Progenitor cell of endocrine pancreas (in vitro differentiated cells): ENCODE measurements around the gene FSCN2. TPM values are rescaled to one million over a fixed set of nuclear protein-coding genes. Genes with fewer than 3 reads are reported as not detected.
"Not testable (repeated sequence)": the region's sequence is repeated elsewhere in the genome, so short reads cannot be mapped to it uniquely, and the experiment has no call there.

Experiments used
- DNase-seq: peaks from one replicate; pipeline ENCODE4 v3.0.0; 2021; ENCODE audit warnings: low spot score; ENCODE audit not compliant: unreplicated experiment
- H3K27ac Mint-ChIP-seq: 2 replicates; pipeline ENCODE4 v1.8.0; 2021; ENCODE audit warnings: mild to moderate bottlenecking, moderate library complexity, mixed read lengths
- H3K27me3 Mint-ChIP-seq: 2 replicates; pipeline ENCODE4 v1.8.0; 2021; ENCODE audit warnings: mixed read lengths
- H3K36me3 Mint-ChIP-seq: 2 replicates; pipeline ENCODE4 v1.8.0; 2022; ENCODE audit warnings: mixed read lengths; ENCODE audit not compliant: insufficient read depth
- H3K4me1 Mint-ChIP-seq: 2 replicates; pipeline ENCODE4 v1.8.0; 2021; ENCODE audit warnings: low read depth, mixed read lengths
- H3K4me3 Mint-ChIP-seq: 2 replicates; pipeline ENCODE4 v1.8.0; 2021; ENCODE audit warnings: low read depth, mild to moderate bottlenecking, moderate library complexity, mixed read lengths
- H3K9me3 Mint-ChIP-seq: 2 replicates; pipeline ENCODE4 v1.8.0; 2021; ENCODE audit warnings: low read depth, mixed read lengths
- total RNA-seq: library from RNA; stranded (reverse); gene quantifications from 2 replicates; pipeline ENCODE4 v1.2.1, GENCODE V29; 2021
- TF ChIP-seq, protein P1 (sequence below): fragments of 200-600 bp; sonication (generic); IDR thresholded peaks from one replicate; pipeline ENCODE4 v1.5.0; 2021; ENCODE audit warnings: antibody characterized with exemption, mild to moderate bottlenecking; ENCODE audit not compliant: unreplicated experiment

The FSCN2 gene
- total RNA-seq, 1 donor from 2014 or later = 5.3 TPM

DNA sequence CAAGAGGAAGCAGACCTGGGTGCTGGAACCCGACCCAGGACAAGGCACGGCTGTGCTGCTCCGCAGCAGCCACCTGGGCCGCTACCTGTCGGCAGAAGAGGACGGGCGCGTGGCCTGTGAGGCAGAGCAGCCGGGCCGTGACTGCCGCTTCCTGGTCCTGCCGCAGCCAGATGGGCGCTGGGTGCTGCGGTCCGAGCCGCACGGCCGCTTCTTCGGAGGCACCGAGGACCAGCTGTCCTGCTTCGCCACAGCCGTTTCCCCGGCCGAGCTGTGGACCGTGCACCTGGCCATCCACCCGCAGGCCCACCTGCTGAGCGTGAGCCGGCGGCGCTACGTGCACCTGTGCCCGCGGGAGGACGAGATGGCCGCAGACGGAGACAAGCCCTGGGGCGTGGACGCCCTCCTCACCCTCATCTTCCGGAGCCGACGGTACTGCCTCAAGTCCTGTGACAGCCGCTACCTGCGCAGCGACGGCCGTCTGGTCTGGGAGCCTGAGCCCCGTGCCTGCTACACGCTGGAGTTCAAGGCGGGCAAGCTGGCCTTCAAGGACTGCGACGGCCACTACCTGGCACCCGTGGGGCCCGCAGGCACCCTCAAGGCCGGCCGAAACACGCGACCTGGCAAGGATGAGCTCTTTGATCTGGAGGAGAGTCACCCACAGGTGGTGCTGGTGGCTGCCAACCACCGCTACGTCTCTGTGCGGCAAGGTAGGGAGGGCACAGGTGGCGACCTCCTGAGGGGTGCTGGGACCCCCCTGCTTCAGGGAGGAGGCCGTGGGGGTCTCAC lies 667 bp downstream of the FSCN2 start:
- DNase-seq = no peak
- H3K36me3 Mint-ChIP-seq = no peaks in the 10 kb centered on the region
- no peak overlapping the region for H3K27ac Mint-ChIP-seq
- no peaks in the 10 kb centered on the region for H3K9me3 Mint-ChIP-seq
- peaks cover 15% of the 10 kb centered on the region for H3K27me3 Mint-ChIP-seq
- TF ChIP-seq, protein P1, sequence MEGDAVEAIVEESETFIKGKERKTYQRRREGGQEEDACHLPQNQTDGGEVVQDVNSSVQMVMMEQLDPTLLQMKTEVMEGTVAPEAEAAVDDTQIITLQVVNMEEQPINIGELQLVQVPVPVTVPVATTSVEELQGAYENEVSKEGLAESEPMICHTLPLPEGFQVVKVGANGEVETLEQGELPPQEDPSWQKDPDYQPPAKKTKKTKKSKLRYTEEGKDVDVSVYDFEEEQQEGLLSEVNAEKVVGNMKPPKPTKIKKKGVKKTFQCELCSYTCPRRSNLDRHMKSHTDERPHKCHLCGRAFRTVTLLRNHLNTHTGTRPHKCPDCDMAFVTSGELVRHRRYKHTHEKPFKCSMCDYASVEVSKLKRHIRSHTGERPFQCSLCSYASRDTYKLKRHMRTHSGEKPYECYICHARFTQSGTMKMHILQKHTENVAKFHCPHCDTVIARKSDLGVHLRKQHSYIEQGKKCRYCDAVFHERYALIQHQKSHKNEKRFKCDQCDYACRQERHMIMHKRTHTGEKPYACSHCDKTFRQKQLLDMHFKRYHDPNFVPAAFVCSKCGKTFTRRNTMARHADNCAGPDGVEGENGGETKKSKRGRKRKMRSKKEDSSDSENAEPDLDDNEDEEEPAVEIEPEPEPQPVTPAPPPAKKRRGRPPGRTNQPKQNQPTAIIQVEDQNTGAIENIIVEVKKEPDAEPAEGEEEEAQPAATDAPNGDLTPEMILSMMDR = no peak
- H3K4me3 Mint-ChIP-seq = no peak overlapping the region
- H3K4me1 Mint-ChIP-seq = no peaks in the 10 kb centered on the region

DNA sequence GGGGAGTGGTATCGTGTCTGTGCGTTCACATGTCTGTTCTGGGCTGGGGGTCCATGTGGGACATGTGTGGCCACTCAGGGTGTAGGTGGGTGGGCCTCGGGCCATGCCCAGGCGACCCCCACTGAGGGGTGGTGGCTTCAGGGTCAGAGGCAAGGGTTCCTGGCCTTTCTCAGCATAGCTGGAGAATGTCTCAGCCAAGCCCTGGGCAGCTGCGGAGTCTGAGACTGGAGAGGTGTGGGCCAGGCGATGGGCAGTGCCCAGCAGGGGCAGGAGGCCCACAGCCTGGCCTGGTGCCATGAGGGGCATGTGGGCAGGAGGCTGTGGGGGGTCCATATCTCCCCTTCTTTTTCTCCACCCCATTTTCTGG lies 1.2 kb downstream of the FSCN2 start:
- DNase-seq = no peak
- Mint-ChIP-seq H3K9me3 (no peaks in the 10 kb centered on the region), H3K4me3 (no peak overlapping the region), H3K27ac (no peak overlapping the region), H3K36me3 (no peaks in the 10 kb centered on the region), H3K4me1 (no peaks in the 10 kb centered on the region), H3K27me3 (peaks cover 15% of the 10 kb centered on the region)
- TF ChIP-seq, protein P1 = no peak

DNA sequence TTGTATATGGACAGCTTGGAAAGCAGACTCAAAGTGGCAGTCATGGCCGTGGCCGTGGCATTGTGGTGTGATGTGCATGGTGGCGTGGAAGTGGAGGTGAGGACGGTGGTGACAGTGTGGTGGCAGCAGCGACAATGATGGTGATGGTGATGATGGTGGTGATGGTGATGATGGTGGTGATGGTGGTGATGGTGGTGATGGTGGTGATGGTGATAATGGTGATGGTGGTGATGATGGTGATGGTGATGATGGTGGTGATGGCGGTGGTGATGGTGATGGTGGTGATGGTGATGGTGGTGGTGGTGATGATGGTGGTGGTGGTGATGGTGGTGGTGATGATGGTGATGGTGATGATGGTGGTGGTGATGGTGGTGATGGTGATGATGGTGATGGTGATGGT lies 2.8 kb downstream of the FSCN2 start:
- not testable (repeated sequence) for DNase-seq, H3K4me3 Mint-ChIP-seq, H3K27ac Mint-ChIP-seq, H3K36me3 Mint-ChIP-seq, H3K9me3 Mint-ChIP-seq, H3K4me1 Mint-ChIP-seq
- peaks cover 18% of the 10 kb centered on the region for H3K27me3 Mint-ChIP-seq

DNA sequence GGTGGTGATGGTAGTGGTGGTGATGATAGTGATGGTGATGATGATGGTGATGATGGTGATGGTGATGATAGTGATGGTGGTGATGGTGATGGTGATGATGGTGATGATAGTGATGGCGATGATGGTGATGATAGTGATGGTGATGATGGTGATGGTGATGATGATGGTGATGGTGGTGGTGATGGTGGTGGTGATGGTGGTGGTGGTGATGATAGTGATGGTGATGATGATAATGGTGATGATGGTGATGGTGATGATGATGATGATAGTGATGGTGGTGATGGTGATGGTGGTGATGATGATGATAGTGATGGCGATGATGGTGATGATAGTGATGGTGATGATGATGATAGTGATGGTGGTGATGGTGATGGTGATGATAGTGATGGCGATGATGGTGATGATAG lies 3.8 kb downstream of the FSCN2 start:
- H3K4me3 Mint-ChIP-seq, DNase-seq, H3K9me3 Mint-ChIP-seq, H3K36me3 Mint-ChIP-seq, H3K27ac Mint-ChIP-seq, H3K4me1 Mint-ChIP-seq: not testable (repeated sequence)
- peaks cover 15% of the 10 kb centered on the region for H3K27me3 Mint-ChIP-seq

DNA sequence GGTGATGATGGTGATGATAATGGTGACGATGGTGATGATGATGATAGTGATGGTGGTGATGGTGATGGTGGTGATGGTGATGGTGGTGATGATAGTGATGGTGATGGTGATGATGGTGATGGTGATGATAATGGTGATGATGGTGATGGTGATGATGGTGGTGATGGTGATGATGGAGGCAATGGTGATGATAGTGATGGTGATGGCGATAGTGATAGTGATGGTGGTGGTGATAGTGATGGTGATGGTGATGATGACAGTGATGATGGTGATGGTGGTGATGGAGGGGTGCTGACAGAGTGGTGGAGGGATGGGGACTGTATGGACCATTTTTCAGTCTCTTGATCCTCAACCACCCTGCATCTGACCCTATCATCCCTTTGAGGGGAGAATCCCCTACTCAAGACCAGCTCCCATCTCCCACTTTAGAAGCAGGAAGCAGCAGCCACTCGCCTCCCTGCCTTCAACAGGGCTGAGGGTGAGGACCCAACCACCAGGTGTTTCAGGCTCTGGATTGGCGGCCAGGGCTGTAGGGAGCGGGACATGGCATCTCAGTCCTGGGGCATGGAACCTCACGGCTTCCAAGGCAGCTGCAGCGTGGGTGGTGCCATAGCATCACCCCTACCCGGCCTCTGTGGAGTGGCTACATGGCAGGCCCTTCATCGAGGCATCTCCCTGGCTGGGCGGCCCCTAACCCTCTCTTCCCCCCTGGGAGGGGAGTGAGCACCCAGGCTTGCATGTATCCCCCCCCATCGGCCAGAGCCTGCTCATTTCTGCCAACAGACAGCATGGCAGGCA lies 4.5 kb downstream of the FSCN2 start:
- H3K9me3 Mint-ChIP-seq = no peaks in the 10 kb centered on the region
- TF ChIP-seq, protein P1 = no peak
- H3K27ac Mint-ChIP-seq = no peak overlapping the region
- no peaks in the 10 kb centered on the region for H3K36me3 Mint-ChIP-seq
- H3K27me3 Mint-ChIP-seq = peaks cover 15% of the 10 kb centered on the region
- DNase-seq = no peak
- H3K4me1 Mint-ChIP-seq = no peaks in the 10 kb centered on the region
- H3K4me3 Mint-ChIP-seq = no peak overlapping the region

DNA sequence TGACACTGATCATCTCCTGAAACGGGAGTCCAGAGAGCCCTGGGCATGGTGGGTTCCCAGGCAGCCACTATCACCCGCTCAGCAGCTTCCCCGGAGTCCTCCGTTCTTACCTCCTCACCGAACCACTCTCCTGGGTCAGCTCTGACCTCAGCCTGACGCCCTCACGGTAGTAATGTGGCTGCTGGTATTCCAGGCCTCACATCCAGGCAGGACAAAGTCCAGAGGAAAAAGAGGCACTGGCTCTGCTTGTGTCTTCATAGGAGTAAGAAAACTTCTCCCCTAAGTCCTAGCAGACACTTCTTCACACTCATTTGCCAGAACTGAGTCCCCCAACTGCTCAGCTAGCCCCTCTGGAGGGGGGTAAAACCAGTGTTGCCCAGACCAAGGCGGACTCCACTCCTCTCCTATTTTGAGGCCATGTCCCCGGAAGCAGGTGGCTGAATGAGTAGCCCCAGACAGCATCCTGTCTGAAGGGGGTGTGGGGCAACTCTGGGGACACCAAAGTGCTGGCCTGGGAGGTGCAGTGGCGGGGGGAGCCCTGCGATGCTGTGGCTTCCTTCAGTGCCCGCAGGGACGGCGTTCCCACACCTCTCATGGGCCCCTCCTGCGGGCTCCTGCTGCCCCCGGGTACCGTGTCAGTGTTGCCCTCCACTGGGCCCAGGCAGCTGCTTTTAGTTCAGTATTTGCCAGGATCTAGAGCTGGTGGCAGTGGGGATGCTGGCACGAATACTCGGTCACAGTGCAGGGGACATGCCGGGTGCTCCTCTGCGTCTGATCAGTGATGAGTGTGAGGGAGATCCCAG lies 5.4 kb downstream of the FSCN2 start:
- TF ChIP-seq, protein P1 = no peak
- Mint-ChIP-seq H3K27me3 (peaks cover 15% of the 10 kb centered on the region), H3K9me3 (no peaks in the 10 kb centered on the region), H3K4me1 (no peaks in the 10 kb centered on the region), H3K27ac (no peak overlapping the region), H3K4me3 (no peak overlapping the region), H3K36me3 (no peaks in the 10 kb centered on the region)
- no peak for DNase-seq
